HCT116 (cell line): ENCODE results near the gene SCRN1. TPM values are rescaled to one million over a fixed set of nuclear protein-coding genes. Genes with fewer than 3 reads are reported as not detected.

ENCODE experiments used
- ATAC-seq: fragments of 200-7000 bp; cut with Tn5 transposase; 2 replicates; pipeline ENCODE4 v1.9.1; 2020; ENCODE audit warnings: mild to moderate bottlenecking, moderate library complexity
- BruUV-seq: library from RNA; stranded (reverse); fragments of 400-500 nt; replicated peaks from 2 replicates; lab custom pipeline; 2021; lab: Mats Ljungman, UMichigan
- CTCF ChIA-PET: fragments of 300-600 bp; sonication (Branson Sonifier 250); formaldehyde crosslinking; loops from one replicate; lab custom pipeline; 2021; ENCODE audit warnings: antibody characterized with exemption; lab: Charles Lee
- POLR2A ChIA-PET: fragments of 300-600, 350-600 bp; sonication (Branson Sonifier 250); formaldehyde crosslinking; loops from one replicate; lab custom pipeline; 2021; ENCODE audit warnings: antibody characterized with exemption; lab: Charles Lee
- RAD21 ChIA-PET, 2 experiments: fragments of 300-600 bp; sonication (Branson Sonifier 250); formaldehyde crosslinking; loops; one replicate each; lab custom pipeline; 2023; ENCODE audit warnings: low total read pairs in 2 of 2; ENCODE audit not compliant: uncharacterized antibody in 2 of 2, unreplicated experiment in 2 of 2, low non-redundant PET in 1 of 2; lab: Charles Lee
- DNase-seq: peaks from one replicate; pipeline ENCODE4 v3.0.0-alpha.2; 2010; ENCODE audit warnings: low read depth, low spot score
- H2AFZ ChIP-seq: fragments of 200-600 bp; shearing (Covaris generic), sonication (generic); 2 replicates; pipeline ENCODE4 v1.6.1; 2017; ENCODE audit warnings: low read depth, mixed run types, mixed read lengths, antibody characterized with exemption, low read length; ENCODE audit not compliant: poor library complexity, severe bottlenecking
- H3K27ac ChIP-seq: 2 replicates; pipeline ENCODE4 v1.5.1; 2012; ENCODE audit warnings: low read depth, low read length
- H3K27me3 ChIP-seq: fragments of 200-600 bp; sonication (generic); 2 replicates; pipeline ENCODE4 v1.6.1; 2016; ENCODE audit warnings: mixed run types, low read length, mixed read lengths; ENCODE audit not compliant: insufficient read depth
- H3K36me3 ChIP-seq, 2 experiments: fragments of 200-500 bp in 1 of 2; fragments of 200-600 bp in 1 of 2; sonication (Bioruptor generic) in 1 of 2; sonication (generic) in 1 of 2; 2 replicates each; pipeline versions ENCODE4 v1.5.1 to v1.6.1; 2014 to 2016; ENCODE audit warnings: low read length in 2 of 2, inconsistent platforms in 1 of 2, mixed read lengths in 1 of 2, mixed run types in 1 of 2; ENCODE audit not compliant: insufficient read depth in 2 of 2, control insufficient read depth in 1 of 2
- H3K4me1 ChIP-seq, 2 experiments: fragments of 200-600 bp in 1 of 2; sonication (generic) in 1 of 2; 2 replicates each; pipeline versions ENCODE4 v1.5.1 to v1.6.1; 2012 to 2017; ENCODE audit warnings: low read length in 2 of 2, inconsistent platforms in 1 of 2, mild to moderate bottlenecking in 1 of 2, mixed read lengths in 1 of 2, mixed run types in 1 of 2, moderate library complexity in 1 of 2; ENCODE audit not compliant: insufficient read depth in 2 of 2, control insufficient read depth in 1 of 2
- H3K4me2 ChIP-seq: fragments of 200-600 bp; sonication (generic); 2 replicates; pipeline ENCODE4 v1.6.1; 2017; ENCODE audit warnings: mixed run types, low read length, mixed read lengths
- H3K4me3 ChIP-seq, 2 experiments: fragments of 200-600 bp in 1 of 2; sonication (generic) in 1 of 2; replicated peaks in 1 of 2; 2 replicates each; pipeline ENCODE4 v1.5.1; 2011 to 2016; ENCODE audit warnings: low read length in 2 of 2, control low read depth in 1 of 2, low read depth in 1 of 2, mild to moderate bottlenecking in 1 of 2, mixed read lengths in 1 of 2, mixed run types in 1 of 2
- H3K79me2 ChIP-seq: fragments of 200-600 bp; sonication (generic); 2 replicates; pipeline ENCODE4 v1.6.1; 2017; ENCODE audit warnings: mild to moderate bottlenecking, mixed run types, low read length, moderate library complexity, mixed read lengths; ENCODE audit not compliant: insufficient read depth
- H3K9ac ChIP-seq: fragments of 200-600 bp; sonication (generic); 2 replicates; pipeline ENCODE4 v1.6.1; 2016; ENCODE audit warnings: low read length, mixed read lengths
- H3K9me2 ChIP-seq: fragments of 200-600 bp; sonication (generic), shearing (Covaris generic); 2 replicates; pipeline ENCODE4 v1.6.1; 2017; ENCODE audit warnings: mixed run types, mild to moderate bottlenecking, moderate library complexity; ENCODE audit not compliant: insufficient read depth
- H3K9me3 ChIP-seq, 2 experiments: fragments of 200-500 bp in 1 of 2; fragments of 200-600 bp in 1 of 2; sonication (Bioruptor generic) in 1 of 2; sonication (generic) in 1 of 2; 2 replicates each; pipeline ENCODE4 v1.6.1; 2014 to 2017; ENCODE audit warnings: low read length in 2 of 2, mixed read lengths in 2 of 2, inconsistent platforms in 1 of 2, low read depth in 1 of 2, mild to moderate bottlenecking in 1 of 2, mixed run types in 1 of 2, moderate library complexity in 1 of 2; ENCODE audit not compliant: control insufficient read depth in 1 of 2, insufficient read depth in 1 of 2
- H4K20me1 ChIP-seq: fragments of 200-600 bp; sonication (generic), shearing (Covaris generic); 2 replicates; pipeline ENCODE4 v1.6.1; 2017; ENCODE audit warnings: mixed run types, mild to moderate bottlenecking, moderate library complexity; ENCODE audit not compliant: insufficient read depth
- ELF1 ChIP-seq: IDR thresholded peaks from 2 replicates; pipeline ENCODE4 v1.6.1; 2012; ENCODE audit warnings: low read depth, borderline replicate concordance
- EZH2 ChIP-seq: fragments of 200-600 bp; sonication (generic); IDR thresholded peaks from 2 replicates; pipeline ENCODE4 v1.6.1; 2017; ENCODE audit warnings: antibody characterized with exemption, mixed run types
- FOSL1 ChIP-seq: IDR thresholded peaks from 2 replicates; pipeline ENCODE4 v1.6.1; 2012; ENCODE audit warnings: low read depth
- JUND ChIP-seq: IDR thresholded peaks from 2 replicates; pipeline ENCODE4 v1.6.1; 2012
- RAD21 ChIP-seq: IDR thresholded peaks from 2 replicates; pipeline ENCODE4 v1.6.1; 2012; ENCODE audit warnings: low read depth, mild to moderate bottlenecking
- SIN3A ChIP-seq: IDR thresholded peaks from 2 replicates; pipeline ENCODE4 v1.6.1; 2012; ENCODE audit warnings: low read depth
- SP1 ChIP-seq: IDR thresholded peaks from 2 replicates; pipeline ENCODE4 v1.6.1; 2012; ENCODE audit warnings: low read depth
- SRF ChIP-seq: IDR thresholded peaks from 2 replicates; pipeline ENCODE4 v1.6.1; 2012; ENCODE audit warnings: low read depth
- TCF7L2 ChIP-seq: IDR thresholded peaks from 2 replicates; pipeline ENCODE4 v1.7.0; 2011; ENCODE audit warnings: borderline replicate concordance, inconsistent platforms; ENCODE audit not compliant: insufficient read depth, insufficient read length; ENCODE audit errors: extremely low read depth
- YY1 ChIP-seq: IDR thresholded peaks from 2 replicates; pipeline ENCODE4 v1.6.1; 2011; ENCODE audit warnings: low read length, low read depth, moderate library complexity, mild to moderate bottlenecking; ENCODE audit not compliant: insufficient replicate concordance; ENCODE audit errors: extremely low read depth
- intact Hi-C: fragments of 100-400 bp; cut with micrococcal nuclease; formaldehyde crosslinking; loops from 2 replicates; pipeline ENCODE4 v1.10.0; 2022
- total RNA-seq: library from RNA; stranded (reverse); gene quantifications from one replicate; pipeline ENCODE4 v1.2.1, GENCODE V29; 2021; ENCODE audit not compliant: unreplicated experiment
- TF ChIP-seq, protein P1 (sequence below): IDR thresholded peaks from 2 replicates; pipeline ENCODE4 v1.6.1; 2012
- TF ChIP-seq, protein P2 (sequence below), 3 experiments: fragments of 200-600 bp in 1 of 3; sonication (generic) in 1 of 3; IDR thresholded peaks in 2 of 3; conservative IDR thresholded peaks in 1 of 3; 2 replicates each; pipeline ENCODE4 v1.5.1; 2012 to 2017; ENCODE audit warnings: low read depth in 2 of 3, low read length in 2 of 3, antibody characterized with exemption in 1 of 3, borderline replicate concordance in 1 of 3, control low read depth in 1 of 3, mild to moderate bottlenecking in 1 of 3, mixed read lengths in 1 of 3, mixed run types in 1 of 3, moderate library complexity in 1 of 3; ENCODE audit not compliant: insufficient read depth in 1 of 3
- TF ChIP-seq, protein P3 (sequence below): IDR thresholded peaks from 2 replicates; pipeline ENCODE4 v1.6.1; 2012; ENCODE audit warnings: low read depth

Gene SCRN1
- total RNA-seq, 1 experiment from 2014 or later, result 76.8 TPM

DNA sequence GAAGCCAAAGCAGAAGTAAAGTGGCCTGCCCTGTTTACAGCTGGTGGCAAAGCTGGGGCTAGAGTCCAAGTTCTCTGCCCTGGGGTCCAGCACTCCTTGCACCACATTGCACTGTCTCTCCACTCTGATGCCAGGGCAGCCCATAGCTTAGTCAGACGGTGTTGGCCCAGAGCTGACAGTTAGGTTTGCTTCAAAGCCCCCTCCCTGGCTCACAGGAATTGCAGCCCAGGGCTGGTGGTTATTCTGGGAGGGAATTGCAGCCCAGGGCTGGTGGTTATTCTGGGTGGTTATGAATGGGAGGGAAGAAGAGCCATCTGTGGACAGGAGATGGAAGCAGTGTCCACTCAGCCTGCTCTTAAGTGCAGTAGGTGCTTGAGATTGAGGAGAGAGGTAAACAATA, 88.9 kb downstream of the SCRN1 start:
- Histone ChIP-seq H3K9me2 (no peaks in the 10 kb centered on the region), H3K9me3 (no peaks in the 10 kb centered on the region), H3K79me2 (no peaks in the 10 kb centered on the region), H3K27me3 (no peaks in the 10 kb centered on the region), H3K4me2 (no peak overlapping the region), H3K36me3 (peaks cover 0 to 3% of the 10 kb centered on the region in 2 experiments; a peak in 2 of 4 replicates), H3K4me1 (no peaks in the 10 kb centered on the region), H3K9ac (no peak overlapping the region), H4K20me1 (no peaks in the 10 kb centered on the region), H2AFZ (no peak overlapping the region), H3K27ac (no peak overlapping the region), H3K4me3 (no peak overlapping the region)
- DNase-seq (no peak), ATAC-seq (no peak)
- ChIA-PET RAD21 (no interaction called here), POLR2A (no interaction called here), CTCF (interaction anchor here (1.2 kb wide), 1 partner anchor 21 kb away, joined by 3 read pairs; no protein-coding TSS in a partner anchor)
- no TSS peak for BruUV-seq
- no peak for TF ChIP-seq EZH2
- TF ChIP-seq YY1, result no peak
- no peak for TF ChIP-seq JUND
- TF ChIP-seq, protein P1, sequence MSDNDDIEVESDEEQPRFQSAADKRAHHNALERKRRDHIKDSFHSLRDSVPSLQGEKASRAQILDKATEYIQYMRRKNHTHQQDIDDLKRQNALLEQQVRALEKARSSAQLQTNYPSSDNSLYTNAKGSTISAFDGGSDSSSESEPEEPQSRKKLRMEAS, result no peak
- TF ChIP-seq, protein P2, sequence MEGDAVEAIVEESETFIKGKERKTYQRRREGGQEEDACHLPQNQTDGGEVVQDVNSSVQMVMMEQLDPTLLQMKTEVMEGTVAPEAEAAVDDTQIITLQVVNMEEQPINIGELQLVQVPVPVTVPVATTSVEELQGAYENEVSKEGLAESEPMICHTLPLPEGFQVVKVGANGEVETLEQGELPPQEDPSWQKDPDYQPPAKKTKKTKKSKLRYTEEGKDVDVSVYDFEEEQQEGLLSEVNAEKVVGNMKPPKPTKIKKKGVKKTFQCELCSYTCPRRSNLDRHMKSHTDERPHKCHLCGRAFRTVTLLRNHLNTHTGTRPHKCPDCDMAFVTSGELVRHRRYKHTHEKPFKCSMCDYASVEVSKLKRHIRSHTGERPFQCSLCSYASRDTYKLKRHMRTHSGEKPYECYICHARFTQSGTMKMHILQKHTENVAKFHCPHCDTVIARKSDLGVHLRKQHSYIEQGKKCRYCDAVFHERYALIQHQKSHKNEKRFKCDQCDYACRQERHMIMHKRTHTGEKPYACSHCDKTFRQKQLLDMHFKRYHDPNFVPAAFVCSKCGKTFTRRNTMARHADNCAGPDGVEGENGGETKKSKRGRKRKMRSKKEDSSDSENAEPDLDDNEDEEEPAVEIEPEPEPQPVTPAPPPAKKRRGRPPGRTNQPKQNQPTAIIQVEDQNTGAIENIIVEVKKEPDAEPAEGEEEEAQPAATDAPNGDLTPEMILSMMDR (IDR thresholded peaks at IDR 0.05 in 2 of 3, conservative IDR thresholded peaks at IDR 0.05 in 1 of 3; ENCODE audit: borderline replicate concordance in 1 of 3, insufficient read depth in 1 of 3, low read depth in 2 of 3, low read length in 2 of 3), result no peak
- intact Hi-C loops, result no loop called here

DNA sequence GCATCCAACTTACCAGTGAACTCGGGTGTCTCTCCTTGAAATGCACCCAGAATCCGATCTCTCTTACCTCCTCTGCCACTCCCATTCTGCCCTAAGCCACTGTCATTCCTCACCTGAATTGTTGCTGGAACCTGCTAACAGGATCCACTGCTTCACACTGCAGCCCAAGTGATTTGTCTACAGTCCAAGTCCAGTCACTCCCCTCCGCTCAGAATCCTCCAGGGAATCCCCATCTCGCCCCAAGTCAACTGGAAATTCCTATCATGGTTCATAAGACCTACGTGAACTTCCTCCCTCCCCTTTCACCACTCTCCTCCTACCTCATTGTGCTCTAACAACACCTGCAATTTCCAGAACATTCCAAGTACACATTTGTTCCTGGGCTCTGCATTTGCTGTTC, 91.3 kb downstream of the SCRN1 start:
- H3K36me3 ChIP-seq, result peaks cover 0 to 3% of the 10 kb centered on the region in 2 experiments; a peak in 1 of 4 replicates
- intact Hi-C loops, result no loop called here
- no peak for TF ChIP-seq FOSL1
- no peak for TF ChIP-seq SP1
- TF ChIP-seq ELF1, result no peak
- no peak for TF ChIP-seq TCF7L2
- TF ChIP-seq, protein P3, sequence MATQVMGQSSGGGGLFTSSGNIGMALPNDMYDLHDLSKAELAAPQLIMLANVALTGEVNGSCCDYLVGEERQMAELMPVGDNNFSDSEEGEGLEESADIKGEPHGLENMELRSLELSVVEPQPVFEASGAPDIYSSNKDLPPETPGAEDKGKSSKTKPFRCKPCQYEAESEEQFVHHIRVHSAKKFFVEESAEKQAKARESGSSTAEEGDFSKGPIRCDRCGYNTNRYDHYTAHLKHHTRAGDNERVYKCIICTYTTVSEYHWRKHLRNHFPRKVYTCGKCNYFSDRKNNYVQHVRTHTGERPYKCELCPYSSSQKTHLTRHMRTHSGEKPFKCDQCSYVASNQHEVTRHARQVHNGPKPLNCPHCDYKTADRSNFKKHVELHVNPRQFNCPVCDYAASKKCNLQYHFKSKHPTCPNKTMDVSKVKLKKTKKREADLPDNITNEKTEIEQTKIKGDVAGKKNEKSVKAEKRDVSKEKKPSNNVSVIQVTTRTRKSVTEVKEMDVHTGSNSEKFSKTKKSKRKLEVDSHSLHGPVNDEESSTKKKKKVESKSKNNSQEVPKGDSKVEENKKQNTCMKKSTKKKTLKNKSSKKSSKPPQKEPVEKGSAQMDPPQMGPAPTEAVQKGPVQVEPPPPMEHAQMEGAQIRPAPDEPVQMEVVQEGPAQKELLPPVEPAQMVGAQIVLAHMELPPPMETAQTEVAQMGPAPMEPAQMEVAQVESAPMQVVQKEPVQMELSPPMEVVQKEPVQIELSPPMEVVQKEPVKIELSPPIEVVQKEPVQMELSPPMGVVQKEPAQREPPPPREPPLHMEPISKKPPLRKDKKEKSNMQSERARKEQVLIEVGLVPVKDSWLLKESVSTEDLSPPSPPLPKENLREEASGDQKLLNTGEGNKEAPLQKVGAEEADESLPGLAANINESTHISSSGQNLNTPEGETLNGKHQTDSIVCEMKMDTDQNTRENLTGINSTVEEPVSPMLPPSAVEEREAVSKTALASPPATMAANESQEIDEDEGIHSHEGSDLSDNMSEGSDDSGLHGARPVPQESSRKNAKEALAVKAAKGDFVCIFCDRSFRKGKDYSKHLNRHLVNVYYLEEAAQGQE, result no peak
- no peak for TF ChIP-seq SIN3A
- TF ChIP-seq RAD21, result no peak
- TF ChIP-seq YY1, result no peak
- no peak for TF ChIP-seq SRF
- no peak for TF ChIP-seq JUND

More for the DNA sequence above, 91.3 kb downstream of the SCRN1 start:
- no peak for ATAC-seq
- ChIA-PET CTCF (no interaction called here), RAD21 (no interaction called here), POLR2A (no interaction called here)
- no peak overlapping the region for H2AFZ ChIP-seq
- H3K9ac ChIP-seq, result no peak overlapping the region
- no peaks in the 10 kb centered on the region for H4K20me1 ChIP-seq
- no peak overlapping the region for H3K27ac ChIP-seq
- H3K4me3 ChIP-seq, result no peak overlapping the region
- no peaks in the 10 kb centered on the region for H3K4me1 ChIP-seq
- no peak overlapping the region for H3K4me2 ChIP-seq
- H3K79me2 ChIP-seq, result no peaks in the 10 kb centered on the region
- no peaks in the 10 kb centered on the region for H3K27me3 ChIP-seq
- H3K9me3 ChIP-seq, result no peaks in the 10 kb centered on the region
- no peaks in the 10 kb centered on the region for H3K9me2 ChIP-seq
- BruUV-seq, result no TSS peak
- DNase-seq, result no peak
